Activated CD4-positive, CD25-positive, alpha-beta regulatory T cell treated with anti-CD3 and anti-CD28 coated beads, Interleukin-2, amount 50 U/mL, for 24 hours (primary cell): Measurements from ENCODE around the gene NPTX2.

Experiments
- ATAC-seq, 2 donors: fragments of 150-1000 bp; cut with Tn5 transposase; one replicate each; pipeline ENCODE4 v1.10.0; 2021; ENCODE audit warnings: mild to moderate bottlenecking in 1 of 2, moderate library complexity in 1 of 2

NPTX2 gene

DNA sequence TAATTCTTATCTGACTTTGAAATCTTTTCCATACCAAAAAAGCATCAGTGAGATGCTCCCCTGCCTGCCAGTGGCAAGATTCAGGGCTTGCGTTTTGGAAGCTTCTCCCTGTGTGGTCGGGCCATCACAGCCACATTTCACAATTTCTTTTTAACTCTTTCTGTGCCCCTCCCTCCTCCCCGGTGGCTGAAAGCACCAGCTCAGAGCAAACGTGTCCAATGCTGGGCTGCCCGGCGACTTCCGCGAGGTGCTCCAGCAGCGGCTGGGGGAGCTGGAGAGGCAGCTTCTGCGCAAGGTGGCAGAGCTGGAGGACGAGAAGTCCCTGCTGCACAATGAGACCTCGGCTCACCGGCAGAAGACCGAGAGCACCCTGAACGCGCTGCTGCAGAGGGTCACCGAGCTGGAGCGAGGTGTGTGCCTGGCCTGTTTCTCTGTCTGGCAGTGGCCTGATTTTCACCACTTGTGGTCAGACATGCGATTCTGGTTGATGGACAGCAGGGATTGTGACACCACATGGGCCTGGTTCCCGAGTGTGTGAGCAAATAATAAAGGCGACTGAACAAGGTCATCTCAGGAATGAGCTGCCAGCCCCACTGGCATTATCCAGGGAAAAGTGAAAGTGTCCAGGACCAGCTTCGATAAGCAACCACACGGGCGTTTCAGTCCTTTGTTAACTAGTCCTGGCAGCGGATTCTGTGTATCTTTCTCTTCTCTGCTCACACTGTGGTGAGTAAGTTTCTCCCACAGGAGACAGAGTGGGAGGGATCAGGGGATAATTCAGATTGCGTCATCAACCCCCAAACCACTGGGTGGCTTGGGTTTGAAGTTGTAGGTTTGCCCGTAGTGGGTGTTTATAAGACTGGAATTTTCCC lies 2.6 kb downstream of the NPTX2 start:
- no peak for ATAC-seq

DNA sequence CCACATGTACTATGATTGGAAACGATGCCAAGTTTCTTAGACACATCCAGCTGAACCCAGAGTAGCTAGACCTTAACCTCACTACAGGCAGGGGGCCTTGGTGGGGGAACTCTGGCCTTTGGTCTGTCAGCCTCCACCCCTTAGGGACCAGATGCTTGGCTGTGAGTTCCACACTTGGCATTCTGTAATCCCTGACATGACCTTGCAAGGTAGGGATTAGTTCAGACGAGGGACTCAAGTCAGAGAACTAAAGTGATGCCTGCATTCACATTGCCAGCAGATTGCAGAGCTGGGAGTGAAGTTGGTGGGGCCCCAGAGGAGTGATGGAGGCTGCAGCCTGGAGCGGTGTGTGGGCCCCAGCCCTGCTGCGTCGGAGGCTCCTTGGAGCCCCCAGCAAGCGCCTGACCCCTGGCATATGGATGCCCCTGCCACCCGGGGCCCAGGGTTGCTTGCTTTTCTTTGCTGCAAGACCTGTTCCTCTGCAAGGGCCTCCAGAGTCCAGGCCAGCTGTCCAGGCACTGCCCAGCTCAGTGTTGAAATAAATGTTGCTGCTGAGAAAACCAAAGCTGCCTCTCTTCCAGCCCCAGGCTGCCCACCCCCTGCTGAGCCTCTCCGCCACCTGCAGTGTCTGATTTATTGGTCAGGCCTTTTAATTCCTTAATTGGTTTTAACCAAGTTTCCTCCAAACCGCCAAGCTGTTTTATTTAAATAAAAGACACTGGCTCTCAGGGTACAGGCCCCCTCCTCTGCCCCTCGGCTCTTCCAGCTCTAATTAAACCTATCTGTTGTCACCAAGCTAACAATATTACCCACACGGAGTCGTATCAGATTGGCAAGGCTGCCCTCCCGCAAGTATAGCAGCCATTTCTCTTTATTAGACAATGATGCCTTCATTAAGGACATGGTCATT lies 4.7 kb downstream of the NPTX2 start:
- ATAC-seq, result no peak

DNA sequence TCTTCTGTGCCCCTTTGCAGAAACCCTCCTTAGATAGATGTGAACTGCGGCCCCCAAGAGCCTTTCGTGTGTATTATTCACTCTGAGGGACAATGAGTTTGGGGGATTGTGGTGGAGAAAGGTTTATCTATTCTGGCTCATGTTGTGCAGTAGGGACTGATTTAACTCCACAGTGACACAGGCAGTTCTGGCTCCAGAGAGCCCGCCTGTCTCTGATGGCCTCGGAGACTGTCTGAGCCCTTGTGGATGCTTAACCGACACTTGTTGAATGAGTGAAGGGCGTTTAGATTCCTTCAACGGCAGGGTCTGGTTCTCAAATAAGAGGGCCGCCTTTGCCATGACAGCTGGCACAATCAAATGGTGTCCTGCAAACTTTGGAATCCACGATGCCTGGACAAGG lies 5.8 kb downstream of the NPTX2 start:
- no peak for ATAC-seq

DNA sequence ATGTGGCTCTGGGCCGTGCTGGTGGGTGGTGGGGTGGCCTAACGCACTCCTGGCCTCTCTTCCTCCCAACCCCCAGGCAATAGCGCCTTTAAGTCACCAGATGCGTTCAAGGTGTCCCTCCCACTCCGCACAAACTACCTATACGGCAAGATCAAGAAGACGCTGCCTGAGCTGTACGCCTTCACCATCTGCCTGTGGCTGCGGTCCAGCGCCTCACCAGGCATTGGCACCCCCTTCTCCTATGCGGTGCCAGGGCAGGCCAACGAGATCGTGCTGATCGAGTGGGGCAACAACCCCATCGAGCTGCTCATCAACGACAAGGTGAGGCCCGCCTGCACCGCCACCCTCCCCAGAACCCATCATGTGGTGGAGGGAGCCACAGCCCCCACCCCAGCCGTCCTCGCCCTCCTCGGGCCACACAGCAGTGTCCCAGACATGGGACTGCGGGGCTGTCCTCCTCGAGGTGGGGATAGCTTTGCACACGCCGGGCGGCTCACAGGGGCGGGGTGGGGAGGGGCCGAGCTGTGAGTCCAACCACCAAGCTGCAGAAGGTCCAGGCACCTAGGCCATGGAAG lies 7.8 kb downstream of the NPTX2 start:
- ATAC-seq, result no peak

DNA sequence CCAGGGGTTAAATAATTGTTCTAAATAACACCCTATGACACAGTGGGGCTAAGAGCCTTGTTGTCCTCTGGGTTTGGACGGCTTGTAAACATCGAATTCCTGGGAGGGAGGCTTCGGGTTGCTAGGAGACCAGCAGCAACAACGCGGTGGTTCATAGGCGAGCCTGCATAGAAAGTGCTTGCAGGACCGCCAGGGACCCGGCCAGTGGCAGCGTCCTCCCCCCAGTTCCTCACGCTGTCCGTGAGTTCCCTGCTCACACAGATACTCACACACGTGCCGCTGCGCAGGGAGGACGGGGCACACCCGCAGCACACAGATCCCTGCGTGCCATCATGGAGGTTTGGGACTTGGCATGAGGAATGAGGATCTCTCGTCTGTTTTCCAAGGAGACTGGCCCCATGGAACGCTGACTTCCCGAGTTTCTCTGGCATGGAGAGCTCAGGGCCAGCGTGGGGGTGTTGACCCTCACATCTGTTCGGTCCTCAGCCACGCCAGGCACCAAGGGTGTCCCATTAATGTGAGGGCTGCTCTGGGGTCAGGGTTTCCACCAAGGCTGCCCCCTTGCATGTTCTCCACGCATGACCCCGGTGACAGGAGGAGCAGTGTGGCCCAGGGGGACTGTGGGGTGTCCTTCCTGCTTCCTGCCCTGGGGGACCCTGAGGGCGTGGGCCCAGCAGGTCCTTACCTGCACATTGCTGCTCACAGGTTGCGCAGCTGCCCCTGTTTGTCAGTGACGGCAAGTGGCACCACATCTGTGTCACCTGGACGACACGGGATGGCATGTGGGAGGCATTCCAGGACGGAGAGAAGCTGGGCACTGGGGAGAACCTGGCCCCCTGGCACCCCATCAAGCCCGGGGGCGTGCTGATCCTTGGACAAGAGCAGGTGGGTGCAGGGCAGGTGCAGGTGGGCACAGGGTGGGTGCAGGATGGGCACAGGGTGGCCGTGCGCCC lies 9.7 kb downstream of the NPTX2 start:
- no peak for ATAC-seq

DNA sequence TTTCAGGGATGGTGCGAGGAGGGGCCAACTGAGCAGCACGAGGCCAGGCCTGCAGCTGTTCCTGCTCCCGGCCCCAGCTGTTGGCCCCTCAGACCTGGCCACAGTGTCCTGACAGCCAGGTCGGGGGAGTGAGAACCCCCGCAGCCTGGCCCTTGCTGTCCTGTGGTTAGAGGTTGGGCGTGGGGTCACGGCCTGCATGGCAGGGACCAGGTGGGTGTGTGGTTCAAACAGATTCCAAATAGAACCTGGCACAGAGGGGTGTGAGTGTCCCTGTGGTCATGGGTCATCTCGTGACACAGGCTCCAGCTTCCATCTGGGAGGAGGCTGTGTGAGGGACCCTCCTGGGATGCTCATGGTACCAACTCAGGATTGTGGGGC lies 10.3 kb downstream of the NPTX2 start:
- no peak for ATAC-seq

DNA sequence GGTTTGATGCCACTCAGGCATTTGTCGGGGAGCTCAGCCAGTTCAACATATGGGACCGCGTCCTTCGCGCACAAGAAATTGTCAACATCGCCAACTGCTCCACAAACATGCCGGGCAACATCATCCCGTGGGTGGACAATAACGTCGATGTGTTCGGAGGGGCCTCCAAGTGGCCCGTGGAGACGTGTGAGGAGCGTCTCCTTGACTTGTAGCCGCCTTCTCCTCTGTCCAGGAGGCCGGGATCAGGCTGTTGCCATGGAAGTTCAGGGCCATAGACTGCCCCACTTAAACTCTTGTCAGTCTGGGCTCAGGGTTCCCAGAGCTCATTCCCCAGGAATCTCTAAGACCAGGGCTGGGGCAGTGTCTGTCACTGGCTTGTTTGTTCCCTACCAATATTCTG lies 11.3 kb downstream of the NPTX2 start:
- ATAC-seq, result no peak

DNA sequence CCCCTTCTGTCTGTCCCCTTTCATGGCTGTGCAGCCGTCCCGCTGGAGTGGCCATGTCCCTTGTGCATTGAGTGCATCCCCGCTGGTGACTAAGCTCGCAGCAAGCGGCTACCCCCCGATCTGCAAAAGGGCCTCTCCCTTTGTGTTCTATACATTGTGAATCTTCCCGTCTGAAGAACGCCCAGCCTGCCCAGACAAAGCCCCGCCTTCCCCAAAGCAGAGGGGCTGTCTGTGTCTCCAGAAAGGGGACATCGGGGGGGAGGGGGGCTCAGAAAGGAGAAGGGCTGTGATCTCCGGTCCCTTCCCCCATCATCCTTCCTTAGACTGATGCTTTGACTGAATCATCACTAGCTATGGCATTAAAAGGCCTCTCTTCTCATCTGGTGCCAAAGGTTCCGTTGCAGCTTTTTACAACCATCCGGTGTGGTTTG lies 11.9 kb downstream of the NPTX2 start:
- ATAC-seq, result no peak

DNA sequence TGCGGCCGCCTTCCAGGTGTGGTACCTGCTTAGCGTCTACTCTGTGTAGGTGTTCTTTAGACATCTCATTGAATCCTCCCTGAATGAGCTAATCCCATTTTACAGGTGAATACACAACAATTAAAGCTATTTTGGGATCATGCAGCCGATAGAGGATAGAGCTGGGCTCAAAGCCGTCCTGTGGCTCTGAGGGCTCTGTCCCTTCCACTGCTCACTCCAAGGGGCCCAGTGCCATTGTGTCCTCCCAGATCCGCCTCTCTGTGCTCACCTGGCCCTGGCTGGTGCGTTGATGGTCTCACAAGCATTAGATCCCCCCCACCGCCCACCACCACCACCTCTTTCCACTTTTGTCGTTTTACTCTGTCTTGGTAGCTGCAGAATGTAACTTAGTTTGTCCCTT lies 13.1 kb downstream of the NPTX2 start:
- no peak for ATAC-seq

DNA sequence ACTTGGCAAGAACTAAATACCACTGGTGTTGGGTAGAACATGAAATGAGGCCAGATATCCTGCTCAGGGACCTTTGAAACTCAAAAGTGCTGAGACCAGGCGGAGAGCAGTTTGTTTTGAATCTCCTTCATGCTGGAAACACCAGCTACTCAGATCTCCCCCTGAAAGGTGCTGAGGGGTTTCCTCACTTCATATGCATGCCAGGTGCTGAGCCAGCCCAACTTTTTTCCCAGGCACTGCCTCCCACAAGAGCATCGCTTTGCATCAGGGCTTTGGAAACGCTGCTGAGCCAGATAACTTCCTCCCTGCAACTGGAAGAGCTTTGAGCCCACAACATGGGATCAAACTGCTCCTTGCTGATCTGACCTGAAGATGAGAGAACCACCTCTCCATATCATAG lies 13.7 kb downstream of the NPTX2 start:
- ATAC-seq, result no peak

DNA sequence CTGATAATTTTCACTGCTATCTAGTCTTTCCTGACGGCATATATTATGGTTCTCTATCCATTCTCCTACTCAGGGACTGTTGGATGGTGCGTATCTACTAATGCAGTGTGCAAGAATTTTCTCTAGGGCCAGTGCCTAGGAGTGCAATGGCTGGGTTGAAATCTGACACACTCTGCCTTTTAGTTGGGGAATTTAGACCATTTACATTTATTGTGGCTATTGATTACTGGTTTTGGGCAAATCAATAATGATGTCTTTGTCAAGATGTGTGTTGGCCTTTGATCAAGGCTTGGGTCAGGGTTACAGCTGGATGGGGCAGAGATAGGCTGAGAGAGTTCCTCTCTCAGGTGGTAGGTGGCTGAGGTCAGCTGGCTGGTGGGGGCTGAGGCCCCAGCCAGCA lies 21.8 kb downstream of the NPTX2 start:
- ATAC-seq, result no peak

DNA sequence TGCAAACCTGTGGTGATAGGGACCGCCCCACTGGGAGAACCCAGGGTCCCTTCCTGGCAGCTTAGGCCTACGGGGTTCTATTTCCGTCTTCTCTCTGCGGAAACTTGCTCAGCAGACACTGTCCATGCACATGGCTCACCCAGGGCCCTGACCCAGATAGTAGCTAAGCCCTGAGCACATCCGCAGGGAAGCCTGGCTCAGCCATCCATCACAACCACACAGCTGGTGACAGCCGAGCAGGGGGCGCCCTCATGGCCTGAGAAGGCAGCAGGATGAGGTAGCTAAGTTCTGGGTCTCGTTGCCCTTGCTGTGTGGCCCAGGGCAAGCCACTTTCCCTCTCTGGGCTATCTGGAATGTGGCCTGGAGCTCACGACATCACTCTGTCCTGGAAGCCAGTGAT lies 23.3 kb downstream of the NPTX2 start:
- ATAC-seq, result no peak

DNA sequence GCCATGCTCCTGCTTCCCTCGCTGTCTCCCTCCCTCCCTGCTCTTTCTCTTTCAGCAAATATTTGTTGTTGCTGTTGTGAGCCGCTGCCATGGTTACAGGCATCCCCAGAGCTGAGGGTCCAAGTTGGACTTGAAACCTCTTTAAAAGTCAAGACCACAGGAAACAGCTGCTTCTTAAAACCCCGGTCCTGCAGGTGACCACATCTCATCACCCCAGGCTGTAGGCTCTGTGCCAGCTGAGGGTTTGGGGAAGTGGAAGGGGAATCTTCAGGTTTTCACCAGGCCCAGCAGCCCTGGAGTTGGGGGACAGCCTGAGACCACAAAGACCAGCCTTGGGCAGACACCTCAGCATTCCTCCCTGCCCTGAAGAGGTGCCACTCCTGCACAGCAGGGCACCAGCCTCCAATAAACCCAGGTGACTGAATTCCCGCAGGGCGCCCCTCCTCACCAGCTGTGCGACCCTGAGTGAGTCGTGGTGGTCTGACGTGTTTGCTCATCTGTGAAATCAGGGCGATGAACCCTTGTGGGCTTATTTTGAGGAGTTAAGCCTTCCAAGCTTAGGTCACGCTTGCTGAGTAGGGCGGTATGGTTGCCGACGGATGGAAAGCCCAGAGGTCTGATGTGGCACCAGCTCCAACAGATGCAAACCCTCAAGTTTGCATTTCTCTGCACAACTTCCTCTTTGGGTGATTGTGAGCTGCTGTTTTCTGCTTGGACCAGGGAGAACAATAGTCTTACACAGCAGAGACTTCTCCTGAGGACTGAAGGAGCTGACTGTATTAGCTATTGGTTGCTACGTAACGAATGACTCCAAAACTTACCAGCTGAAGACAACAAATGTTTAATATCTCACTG lies 24.8 kb downstream of the NPTX2 start:
- peak in 1 of 2 donors; percentile 27 for ATAC-seq

DNA sequence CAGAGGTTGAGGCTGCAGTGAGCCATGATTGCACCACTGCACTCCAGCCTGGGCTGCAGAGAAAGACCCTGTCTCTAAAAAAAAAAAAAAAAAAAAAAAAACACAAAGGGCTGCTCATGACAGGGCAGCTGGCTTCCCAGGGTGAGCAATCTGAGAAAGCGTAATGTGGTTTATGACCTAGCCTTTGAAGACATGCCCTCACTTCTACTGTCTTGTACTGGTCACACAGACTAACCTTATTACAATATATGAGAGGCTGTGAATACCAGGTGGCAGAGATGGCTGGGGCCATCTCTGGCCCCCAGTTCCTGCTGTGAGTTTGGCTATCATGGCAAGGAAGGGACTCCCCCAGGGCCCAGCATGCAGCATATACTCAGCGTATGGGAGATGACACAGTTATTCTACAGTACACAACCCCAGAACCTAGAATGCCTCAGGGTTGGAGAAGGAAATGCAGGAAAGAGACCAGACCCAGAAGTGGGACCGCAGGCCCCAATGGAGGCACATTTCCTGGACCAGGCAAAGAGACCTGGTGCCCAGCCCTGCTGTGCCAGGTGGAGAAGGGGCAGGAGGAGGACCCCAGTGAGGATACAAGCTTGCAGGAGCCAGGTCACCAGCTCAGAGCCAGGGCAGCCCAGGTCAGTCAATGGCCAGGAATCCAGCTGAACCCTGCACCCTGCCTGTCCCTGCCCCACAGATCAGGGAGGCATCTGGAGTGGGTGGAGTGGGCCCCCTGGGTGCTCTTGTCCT lies 26.3 kb downstream of the NPTX2 start:
- no peak for ATAC-seq

DNA sequence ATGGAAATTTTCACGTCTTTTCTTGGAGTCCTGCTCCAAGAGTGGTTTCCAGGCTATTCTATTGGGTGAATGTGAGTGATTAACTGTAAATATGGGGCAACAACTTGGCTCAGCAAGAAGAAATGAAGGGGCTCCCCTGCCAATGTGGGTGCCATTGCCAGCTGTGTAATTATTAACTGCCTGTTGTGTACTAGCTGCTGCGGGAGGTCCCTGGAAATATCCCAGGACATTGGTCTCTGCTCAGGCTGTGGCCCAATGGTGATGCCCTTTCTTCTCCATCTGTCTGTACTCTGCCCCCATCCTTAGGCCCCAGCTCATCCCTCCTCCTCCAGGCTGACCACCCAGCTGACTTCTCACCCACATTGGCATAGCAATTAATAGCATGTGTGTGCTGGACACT lies 29.4 kb downstream of the NPTX2 start:
- ATAC-seq, result no peak

DNA sequence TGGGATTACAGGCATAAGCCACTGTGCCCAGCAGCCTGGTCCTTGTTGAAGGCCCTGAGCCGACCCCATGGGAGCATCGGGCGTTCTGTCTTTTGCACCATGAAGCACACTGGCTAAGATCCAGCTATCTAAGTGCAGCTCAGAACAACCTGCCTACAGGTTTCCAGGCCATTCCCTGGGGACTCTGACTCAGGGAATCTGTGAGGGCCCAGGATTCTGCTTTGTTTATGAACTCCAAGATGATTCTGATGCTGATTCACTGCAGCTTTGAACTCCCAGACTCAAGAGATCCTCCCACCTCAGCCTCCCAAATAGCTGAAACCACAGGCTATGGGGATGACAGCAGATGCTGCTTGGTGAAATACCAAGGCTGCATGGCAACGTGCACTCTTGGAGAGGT lies 30.2 kb downstream of the NPTX2 start:
- no peak for ATAC-seq

DNA sequence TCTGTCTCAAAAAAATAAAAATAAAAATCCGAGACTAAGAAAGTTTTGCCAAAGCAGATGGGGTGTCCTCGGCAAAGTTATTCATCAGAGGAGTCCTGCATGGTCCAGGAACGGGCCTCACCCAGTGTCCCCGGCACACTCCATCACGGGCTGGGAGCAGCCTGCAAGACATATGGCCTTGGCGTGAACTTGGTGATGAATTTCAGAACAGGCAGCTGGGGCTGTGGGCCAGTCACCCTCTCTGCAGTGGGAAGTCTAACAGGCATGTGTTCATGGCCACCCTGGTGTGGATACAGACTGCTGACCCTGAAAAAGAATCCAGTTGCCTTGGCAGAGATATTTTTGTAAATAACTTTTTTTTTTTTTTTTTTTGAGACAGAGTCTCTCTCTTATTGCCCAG lies 34.7 kb downstream of the NPTX2 start:
- ATAC-seq, result no peak

DNA sequence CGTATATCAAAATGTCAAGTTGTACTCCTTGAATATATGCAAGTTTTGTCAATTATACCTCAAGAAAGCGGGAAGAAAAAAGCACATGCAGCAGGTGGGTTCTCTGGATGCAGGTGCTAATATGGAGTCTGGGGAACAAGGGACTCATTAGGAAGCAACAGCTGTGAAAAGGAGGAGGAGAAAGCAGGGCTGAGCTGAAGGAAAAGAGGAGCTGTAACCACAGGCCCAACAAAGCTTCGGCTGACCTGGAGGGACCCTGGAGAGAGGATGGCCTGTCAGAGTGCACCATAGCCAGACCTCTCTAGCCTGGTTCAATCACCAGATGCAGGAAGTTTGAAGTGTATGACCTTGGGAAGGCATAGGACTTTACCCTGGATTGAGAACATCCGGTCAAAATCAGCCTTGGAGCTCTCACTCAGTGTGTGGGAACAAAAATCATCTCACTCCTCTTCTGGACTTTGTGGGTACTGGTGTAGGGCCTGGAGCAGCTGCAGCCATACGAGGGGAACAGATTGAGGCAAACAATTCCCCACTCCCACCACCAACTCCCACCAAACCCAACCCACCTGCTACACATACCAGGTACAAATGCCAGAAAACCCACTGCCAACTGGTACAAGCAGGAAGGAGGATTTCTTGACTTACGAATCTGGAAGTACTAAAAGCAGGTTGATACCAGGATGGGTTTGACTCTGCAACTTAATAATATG lies 36.7 kb downstream of the NPTX2 start:
- ATAC-seq, result no peak

DNA sequence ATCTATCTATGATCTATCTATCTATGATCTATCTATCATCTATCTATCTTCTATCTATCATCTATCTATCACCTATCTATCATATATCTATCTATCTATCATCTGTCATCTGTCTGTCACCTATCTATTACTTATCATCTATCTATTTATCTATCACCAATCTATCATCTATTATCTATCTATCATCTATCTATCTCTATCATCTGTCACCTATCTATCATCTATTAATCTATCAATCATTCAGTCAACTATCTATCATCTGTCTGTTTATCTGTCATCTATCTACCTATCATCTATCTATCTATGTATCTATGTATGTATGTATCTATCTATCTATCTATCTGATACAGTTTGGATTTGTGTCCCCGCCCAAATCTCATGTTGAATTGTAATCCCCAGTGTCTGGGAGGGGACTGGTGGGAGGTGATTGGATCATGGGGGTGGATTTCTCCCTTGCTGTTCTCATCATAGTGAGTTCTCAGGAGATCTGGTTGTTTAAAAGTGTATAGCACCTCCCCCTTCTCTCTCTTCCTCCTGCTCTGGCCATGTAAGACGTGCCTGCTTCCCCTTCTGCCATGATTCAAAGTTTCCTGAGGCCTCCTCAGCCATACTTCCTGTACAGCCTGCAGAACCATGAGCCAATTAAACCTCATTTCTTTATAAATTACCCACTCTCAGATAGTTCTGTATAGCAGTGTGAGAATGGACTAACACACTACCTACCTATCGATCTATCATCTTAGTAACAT lies 37.6 kb downstream of the NPTX2 start:
- no peak for ATAC-seq
